GM18870 (cell line): ENCODE results near the gene COL5A2.

ENCODE experiments used
- ATAC-seq: cut with Tn5 transposase; IDR thresholded peaks from one replicate; pipeline ENCODE4 v1.9.1; 2021; ENCODE audit warnings: moderate library complexity; ENCODE audit not compliant: unreplicated experiment

The COL5A2 gene

DNA sequence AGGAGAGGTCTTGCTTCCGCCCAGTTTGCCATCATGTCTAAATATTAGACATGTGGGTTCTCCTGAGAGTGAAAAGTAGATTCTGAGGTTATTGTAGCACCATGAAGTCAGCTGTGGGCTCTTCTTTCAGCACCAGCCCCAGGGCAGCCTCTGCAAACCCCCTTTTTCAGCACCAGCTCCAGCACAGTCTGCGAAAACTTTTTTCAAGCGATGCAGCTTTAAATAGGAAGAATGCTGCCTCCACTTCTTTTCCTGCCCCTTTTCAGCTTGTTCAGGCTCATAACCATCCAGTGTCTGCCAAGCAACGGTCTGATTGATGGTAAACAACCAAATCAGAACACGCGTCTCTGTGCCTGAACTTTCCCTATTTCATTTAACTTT, at the start of gene COL5A2:
Gene COL5A2, minus strand, starts transcription at position 192 of the 381 bp plus-strand sequence. Its CDS starts 157 bp downstream, at position 35.
- ATAC-seq, result no peak

DNA sequence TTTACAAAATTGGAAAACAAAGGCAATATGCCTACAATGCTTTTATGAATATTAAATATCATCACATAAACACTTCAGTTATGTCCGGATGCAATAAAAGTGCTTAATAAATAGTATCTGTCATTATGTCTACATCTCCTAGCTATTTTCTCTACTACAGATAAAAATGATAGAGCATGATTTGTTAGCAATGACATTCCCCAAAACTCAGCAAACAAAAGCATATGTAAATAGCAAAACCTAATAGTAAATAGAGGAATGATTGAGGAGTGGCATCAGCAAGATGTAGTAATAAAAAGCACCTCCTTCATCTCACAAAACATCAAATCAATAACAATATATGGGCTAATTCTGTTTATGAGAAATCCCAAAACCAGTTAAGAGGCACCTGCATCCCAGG, 46.5 kb upstream of the COL5A2 start:
- no peak for ATAC-seq

DNA sequence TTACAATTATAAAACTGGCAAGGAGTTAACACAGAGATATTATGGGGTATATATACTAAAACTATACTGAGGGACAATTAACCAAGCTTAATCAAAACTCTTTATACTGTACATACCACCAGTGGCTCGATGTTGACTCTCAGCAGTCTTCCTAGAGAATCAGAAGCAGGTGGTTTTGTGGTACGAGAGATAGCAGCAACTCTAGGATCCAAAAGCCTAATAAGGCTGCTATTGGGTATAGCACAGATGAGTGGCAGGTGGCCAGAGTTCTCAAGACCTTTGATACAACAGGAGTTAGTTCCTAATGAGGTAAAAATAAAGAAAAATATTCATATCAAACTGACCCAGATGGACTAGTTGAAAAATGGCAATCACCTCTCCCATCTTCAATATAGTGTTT, 45.5 kb upstream of the COL5A2 start:
- no peak for ATAC-seq

DNA sequence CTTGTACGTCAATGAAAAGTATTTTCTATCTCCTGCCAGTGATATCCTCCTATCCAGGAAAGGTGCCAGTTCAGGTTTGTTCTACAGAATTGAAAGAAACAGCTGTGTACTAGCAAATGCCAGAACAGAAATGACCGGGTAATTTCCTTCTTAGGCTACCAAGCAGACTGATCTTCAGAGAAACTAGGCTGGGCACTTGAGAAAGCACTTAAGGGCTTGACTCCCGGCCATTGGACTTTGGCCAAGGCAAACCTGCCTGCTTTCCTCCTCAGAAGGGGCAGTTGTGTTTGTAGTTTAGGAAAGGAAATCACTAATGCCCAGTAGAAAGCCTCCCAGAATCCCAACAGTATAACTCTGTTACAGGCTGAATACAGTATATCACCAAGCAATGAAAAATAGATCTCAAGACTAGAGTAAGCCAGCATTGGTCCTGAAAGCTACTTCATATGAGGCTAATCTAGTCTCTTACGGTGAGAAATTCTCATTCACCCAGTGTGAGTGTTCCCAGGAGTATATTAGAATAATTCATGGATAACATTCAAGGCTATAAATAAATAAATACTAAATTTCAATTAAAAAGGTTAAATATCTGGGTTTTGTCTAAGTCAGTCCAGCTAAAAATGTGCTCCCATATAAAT, 43.0 kb upstream of the COL5A2 start:
- no peak for ATAC-seq

DNA sequence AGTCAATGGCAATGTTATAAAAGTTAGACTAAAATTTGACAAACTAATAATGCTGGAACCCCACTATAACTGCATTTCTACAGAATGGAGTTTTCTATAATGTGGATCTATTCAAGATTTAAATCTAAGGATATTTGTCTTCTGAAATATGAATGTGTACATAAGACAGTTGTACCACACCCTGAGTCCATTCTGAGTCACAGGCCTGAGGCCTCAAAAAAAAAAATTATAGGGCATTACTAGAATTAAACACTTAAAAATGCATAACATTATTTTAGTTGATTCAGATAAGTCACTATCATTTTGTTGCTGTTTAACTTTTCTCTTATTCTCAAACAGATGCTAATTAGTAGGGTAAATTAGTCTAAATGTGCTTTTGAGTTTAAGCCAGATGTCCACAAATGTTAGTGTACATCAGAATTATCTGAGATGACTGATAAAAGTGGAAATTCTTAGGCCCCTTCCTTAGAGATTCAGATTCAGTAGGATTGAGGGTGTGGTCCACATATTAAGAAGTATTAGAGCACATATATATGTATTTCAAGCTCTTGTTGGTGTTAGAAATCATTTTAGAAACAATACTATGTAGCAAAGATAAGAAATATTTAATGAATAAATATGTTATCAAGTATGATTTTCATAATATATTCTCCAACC, 42.4 kb upstream of the COL5A2 start:
- no peak for ATAC-seq

DNA sequence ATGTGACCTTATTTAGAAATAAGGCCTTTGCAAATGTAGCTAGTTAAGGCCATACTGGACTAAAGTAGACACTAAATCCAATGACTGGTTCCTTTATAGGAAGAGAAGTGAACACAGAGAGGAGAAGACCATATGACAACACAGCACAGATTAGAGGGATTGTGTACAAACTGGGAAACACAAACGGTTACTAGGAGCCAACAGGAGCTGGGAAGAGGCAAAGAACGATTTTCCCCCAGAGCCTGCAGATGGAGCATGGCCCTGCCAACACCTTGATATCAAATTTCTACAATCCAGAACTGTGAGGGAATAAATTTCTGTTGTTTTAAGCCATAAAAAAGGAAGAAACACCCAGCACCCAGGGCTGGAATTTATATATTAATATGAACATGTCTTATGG, 38.7 kb upstream of the COL5A2 start:
- ATAC-seq, result no peak

DNA sequence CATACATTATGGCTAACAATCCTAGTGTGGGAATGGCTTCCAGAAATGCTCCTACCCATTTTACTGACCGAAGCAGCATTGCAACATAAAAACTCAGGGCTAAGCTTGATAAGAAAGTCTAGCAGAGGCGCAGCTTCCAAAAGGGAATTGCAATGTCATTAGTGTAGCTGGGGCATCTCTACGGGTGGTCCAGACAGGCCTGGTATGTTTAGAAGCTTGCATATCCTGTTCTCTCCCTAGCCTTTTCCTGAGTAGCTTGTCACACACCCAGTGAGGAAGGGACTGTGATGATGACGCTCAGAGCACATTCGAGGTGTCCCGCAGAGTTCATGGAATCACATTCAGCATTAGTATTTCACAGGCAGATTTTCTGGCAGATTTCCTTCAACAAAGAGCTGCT, 38.0 kb upstream of the COL5A2 start:
- ATAC-seq, result no peak

DNA sequence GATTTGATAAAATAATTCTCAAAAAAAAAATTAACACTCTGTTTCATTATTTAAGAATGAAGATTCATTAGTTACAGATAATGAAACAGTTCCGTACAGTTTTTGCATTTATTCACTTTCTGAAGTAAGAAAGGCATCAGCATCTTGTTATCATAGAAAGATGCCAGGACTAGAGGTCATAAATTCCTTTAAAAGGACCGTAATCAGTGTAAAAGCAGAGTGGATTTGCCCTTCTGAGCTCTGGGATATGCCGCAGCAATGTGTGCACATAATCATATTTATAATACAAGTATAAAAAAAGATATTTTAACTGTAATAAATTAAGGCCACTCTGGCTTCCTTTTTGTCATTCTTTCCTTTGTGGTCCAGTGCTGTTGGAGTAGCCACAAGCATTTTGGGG, 37.5 kb upstream of the COL5A2 start:
- ATAC-seq, result no peak

DNA sequence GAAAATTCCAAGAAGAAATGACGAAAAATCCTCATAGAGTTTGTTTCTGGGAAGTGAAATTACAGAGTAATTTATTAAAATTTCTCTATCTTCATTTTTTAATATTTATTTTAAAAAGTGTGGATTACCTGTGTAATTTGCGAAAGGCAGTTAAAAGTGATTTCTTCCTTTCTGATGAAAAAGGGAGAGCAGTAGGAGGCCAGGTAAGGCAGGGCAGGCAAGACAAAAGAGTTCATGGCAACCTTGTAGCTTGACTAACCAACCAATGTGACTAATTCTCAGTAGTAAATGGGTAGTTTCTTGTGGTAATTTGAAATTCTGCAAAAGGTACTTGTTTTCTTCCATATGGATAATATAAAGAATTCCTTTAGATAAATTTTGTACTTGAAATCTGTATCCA, 34.9 kb upstream of the COL5A2 start:
- no peak for ATAC-seq

DNA sequence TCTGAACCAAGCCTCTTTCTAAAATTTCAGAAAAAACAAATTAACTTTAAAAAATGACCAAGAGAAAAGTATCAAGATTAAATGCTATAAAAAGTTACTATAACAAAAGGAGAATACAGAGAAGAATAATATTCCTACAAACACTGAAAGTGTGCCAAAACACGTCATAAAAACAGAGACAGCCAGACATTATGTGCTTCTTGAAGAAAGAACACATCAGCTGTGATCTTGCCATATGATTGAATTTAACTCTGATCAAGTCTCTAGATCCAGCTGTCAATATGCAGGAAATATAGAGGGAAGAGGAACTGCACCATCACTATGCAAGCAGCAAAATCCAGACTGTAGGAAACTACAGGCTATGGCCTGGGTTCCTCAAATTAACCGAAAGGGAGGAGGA, 33.7 kb upstream of the COL5A2 start:
- ATAC-seq, result no peak

DNA sequence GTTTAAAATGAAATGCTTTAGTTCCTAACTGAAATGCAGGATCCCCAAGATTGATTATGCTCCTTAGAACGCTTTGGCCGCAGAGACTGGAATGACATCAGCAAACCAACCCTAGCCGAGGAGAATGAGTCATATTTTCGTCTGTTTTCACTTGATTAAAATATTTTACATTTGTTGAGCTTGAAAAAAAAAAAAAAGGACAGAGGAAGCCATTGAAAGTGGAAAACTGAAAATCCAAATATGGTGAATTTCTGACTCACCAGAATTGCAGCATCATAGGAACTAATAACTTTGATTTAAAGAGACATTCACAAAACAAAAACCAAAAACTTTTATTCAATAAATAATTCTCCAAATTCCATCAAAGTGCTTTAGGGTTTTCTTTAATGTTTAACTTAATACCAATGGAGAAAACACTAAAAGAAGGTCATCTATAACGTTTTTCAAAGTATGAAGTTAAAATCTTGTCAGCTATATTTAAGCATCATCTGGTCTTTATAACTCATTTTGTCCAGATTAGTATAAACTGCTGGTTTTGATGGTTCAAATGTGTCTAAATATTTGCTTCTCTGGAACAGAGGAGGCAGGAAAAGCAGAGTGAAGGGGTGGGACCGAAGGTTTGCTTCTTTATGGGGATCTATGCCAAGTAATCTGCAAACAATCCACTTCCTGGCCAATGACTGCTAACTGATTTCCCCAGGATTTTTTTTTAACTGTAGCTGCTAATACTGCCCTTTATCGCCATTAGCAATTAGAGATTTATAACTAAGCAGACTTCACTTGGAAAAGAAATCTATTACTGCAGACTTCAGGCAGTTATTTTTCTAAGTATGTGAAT, 30.9 kb upstream of the COL5A2 start:
- ATAC-seq, result no peak

DNA sequence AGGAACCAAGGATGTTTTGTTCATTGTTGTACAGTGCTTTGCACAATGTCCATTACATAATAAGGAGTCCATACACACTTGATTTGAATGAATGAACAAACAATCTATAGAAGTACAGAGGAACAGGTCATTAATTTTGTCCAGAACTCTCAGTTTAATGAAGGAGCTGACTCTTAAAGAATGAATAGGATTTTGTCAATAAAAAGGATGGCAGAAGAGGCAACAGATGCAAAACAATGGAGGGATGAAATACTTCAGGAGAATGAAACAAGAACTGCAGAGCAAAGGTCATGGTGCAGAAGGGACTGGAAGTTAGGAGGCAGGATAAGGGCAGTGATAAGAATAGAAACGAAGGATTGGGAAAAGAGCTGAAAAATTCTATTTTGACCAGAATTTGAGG, 28.7 kb upstream of the COL5A2 start:
- ATAC-seq, result no peak

DNA sequence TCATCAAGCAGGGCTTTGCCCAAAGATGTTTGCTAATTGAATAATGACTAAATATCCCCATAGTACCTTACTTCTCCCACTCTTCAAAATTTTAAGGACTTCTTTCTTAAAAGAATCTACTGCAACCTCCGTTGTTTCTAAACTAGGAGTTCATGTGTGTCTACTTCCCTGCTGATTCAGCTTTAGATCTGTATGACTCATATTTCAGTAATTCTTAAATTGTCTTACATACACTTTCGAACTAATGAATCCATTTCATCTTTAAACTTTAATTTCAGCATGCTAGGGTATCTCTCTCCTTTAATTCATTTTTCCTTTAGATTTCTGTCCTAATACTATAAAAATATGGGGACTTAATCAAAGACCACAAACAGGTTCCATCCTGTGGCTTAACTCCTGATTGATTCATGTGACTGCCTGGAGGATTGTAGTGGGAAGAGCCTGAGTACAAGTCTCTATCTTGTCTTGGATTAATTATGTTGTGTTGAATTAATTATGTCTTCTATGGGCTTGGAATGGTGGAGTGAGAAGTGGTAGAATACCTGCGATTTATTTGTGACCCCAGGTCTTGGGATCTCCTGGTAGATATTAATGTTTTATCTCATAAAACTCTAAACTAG, 24.9 kb upstream of the COL5A2 start:
- ATAC-seq, result no peak

DNA sequence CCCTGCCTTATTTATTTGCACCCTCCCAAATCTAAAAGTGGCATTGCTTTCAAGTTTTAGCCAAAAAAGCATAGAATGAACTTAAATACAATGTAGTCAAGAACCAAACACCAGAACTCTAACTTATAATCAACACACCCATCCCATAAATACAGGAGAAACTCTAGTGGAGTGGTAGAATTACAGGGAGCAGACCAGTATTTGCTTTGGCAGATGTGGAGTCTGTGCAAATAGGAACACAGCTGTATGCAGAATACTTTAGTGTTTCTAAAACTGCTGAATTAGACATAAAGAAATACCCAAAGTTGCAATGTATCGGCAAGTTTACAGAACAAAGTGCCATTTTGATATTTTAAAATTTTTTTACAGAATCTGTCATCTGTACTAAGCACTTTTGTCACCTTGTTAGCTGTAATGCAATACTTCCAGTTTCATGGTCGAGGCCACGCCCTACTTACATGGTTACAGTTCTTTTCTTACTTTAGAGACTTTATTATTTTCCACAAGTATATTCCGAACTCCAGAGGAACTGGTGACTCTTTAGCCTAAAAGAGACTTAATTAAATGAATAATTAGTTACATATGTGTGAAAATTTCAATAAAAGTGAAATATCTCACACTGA, 23.7 kb upstream of the COL5A2 start:
- no peak for ATAC-seq

DNA sequence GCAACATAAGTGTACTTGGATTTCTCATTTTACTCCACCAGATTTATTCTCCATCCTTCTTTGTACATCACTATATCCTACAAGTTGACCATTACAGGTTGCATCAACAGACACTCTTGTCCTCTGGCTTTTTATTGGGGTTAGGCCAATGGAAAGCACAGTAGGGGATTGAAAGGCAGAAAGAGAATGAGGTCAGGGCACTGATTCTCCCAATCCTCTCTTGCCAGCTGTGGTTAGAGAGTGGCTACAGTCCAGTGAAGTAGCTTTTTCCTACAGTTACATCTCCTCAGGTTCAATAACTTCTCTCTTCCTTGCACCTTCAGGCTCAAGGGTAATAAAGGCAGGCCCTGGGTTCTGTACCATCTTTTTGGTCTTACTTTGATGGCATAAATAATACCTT, 20.2 kb upstream of the COL5A2 start:
- ATAC-seq, result no peak

DNA sequence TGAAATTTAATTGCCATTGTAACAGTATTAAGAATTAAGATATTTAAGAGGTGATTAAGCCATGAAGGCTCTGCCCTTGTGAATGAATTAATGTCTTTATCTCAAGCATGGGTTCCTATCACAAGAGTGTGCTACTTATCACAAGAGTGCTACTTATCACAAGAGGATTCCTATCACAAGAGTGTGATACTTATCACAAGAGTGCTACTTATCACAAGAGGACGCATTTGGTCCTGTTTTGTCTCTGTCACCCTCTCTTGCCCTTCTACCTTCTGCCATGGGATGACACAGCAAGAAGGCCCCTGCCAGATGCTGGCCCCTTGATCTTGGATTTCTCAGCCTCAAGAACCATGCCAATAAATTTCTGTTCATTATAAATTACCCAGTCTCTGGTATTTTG, 13.2 kb upstream of the COL5A2 start:
- ATAC-seq, result no peak

DNA sequence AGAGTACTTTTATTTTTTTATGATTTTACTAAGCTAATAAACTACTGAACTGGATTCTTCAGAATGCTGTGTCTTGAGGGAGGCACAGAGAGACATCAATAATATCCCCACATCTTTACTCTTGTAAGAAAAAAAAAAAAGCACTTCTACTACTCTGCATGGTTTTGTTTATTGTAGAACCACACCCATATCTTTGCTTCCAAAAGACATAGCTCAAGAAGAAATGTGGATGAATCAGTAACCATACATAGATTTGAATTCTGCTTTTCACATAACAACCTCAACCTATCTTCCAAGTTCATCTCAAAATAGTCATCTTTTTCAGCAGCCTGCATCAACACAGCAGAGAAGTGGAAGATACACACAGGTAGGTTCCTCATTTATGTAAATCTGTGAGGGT, 12.2 kb upstream of the COL5A2 start:
- ATAC-seq, result no peak

DNA sequence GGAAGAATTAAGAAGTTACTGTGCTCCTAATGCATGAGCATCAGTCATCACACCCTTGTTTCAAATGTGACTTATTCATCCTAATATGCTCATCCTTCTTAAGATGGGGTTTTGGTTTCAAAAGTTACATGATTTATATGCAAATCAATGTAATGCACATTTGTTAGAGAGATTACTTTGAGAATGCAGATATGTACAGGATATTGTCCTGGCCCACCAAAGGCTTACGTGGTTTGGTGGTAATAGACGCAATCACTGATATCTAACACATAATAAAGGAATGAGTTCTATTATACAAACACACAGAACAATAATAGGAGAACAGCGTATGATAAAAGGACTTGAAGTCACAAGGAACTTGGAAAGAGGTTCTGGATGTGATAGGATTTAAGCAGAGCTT, 11.1 kb upstream of the COL5A2 start:
- no peak for ATAC-seq

DNA sequence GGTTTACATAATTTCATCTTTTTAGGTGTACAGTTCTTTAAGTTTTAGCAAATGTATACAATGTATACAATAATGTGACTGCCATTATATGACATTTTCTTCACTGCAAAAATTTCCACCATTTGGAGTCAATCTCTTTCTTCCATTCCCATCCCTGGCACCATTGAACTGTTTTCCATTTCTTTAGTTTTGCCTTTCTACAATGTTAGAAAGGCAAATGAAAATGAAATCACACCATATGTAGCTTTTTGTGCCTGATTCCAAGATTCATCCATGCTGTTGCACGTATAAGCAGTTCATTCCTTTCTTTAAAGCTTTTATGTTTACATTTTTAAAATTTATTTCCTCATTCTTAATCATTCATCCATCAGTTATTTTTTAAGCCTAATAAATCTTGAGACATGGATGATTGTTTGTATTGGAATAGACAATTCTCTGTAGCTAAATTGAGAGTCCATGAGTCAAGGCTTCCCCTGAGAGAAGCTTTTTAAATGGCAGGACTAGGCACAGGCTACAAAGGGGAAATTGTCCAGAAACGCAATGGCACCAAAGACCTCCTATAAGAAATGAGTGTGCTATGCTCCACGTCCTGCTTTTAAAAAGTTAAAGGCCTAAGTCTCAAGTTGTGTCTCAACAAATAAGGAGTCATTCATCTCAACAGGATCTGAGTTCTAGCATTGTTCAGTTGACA, 8.7 kb upstream of the COL5A2 start:
- no peak for ATAC-seq

DNA sequence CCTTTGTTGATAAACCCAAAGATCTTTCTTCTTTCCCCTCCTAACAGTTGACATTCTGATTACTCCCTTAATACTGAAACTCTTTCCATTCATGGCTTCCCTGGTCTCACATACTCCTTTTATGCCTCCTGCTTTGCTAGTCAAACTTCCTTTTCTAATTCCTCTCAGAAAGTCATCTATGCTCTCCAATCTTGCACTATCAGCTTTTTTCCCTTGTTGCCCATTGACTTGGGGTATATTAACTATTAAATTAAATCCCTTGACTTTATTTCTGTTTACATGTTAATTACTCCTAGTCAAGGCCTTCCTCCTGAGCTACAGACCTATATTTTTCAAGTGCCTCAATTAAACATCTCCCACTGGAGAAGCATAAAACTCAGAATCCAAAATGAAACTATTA, 3.6 kb upstream of the COL5A2 start:
- no peak for ATAC-seq

DNA sequence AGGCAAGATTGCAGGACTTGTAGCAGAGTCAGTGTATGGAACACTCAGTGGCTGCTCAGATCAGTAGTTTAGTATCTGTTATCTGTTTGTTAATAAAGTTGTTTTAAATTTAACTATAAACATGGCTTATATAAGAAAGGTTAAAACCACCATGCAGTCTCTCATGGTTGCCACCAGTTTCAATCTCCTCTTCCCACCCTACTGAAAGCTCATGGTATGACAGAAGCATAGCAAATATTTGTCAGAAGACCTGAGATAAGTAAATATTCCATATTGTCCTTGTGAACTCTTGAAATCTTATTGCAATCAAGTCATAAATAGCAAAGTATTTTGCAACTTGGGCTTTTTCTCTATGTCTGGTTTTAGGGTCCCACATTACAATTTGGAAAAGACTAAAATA, 2.1 kb upstream of the COL5A2 start:
- no peak for ATAC-seq
